MM.1S (cell line): Measurements from ENCODE around the gene MOGAT3.

Experiments
- DNase-seq: peaks from one replicate; pipeline ENCODE4 v3.0.0-alpha.2; 2015
- H2AFZ ChIP-seq: fragments of 300-600 bp; sonication (generic); 2 replicates; pipeline ENCODE4 v1.6.0; 2016; ENCODE audit warnings: antibody characterized with exemption, low read length
- H3F3A ChIP-seq: fragments of 300-600 bp; sonication (generic); 2 replicates; pipeline ENCODE4 v1.6.1; 2016; ENCODE audit warnings: mild to moderate bottlenecking, antibody characterized with exemption, low read length, moderate library complexity, mixed read lengths; ENCODE audit not compliant: insufficient read depth
- H3K27ac ChIP-seq: fragments of 300-600 bp; sonication (generic); 2 replicates; pipeline ENCODE4 v1.5.1; 2016; ENCODE audit warnings: mild to moderate bottlenecking, low read length
- H3K27me3 ChIP-seq: fragments of 300-600 bp; sonication (generic); replicated peaks from 2 replicates; pipeline ENCODE4 v1.6.0; 2016; ENCODE audit warnings: low read length; ENCODE audit not compliant: insufficient read depth
- H3K36me3 ChIP-seq: fragments of 300-600 bp; sonication (generic); replicated peaks from 2 replicates; pipeline ENCODE4 v1.6.1; 2016; ENCODE audit warnings: mild to moderate bottlenecking, low read length, mixed read lengths; ENCODE audit not compliant: insufficient read depth
- H3K4me1 ChIP-seq: fragments of 300-600 bp; sonication (generic); 2 replicates; pipeline ENCODE4 v1.6.1; 2016; ENCODE audit warnings: low read length, mixed read lengths
- H3K4me2 ChIP-seq: fragments of 300-600 bp; sonication (generic); 2 replicates; pipeline ENCODE4 v1.6.0; 2016; ENCODE audit warnings: low read depth, low read length
- H3K4me3 ChIP-seq: fragments of 300-600 bp; sonication (generic); 2 replicates; pipeline ENCODE4 v1.5.1; 2016; ENCODE audit warnings: low read length, mixed read lengths
- H3K79me2 ChIP-seq: fragments of 300-600 bp; sonication (generic); 2 replicates; pipeline ENCODE4 v1.6.1; 2016; ENCODE audit warnings: mixed run types, low read length, mixed read lengths
- H3K9ac ChIP-seq: fragments of 300-600 bp; sonication (generic); 2 replicates; pipeline ENCODE4 v1.6.1; 2016; ENCODE audit warnings: low read length, mixed read lengths
- H3K9me2 ChIP-seq: fragments of 300-600 bp; sonication (generic); replicated peaks from 2 replicates; pipeline ENCODE4 v1.6.1; 2016; ENCODE audit warnings: mild to moderate bottlenecking, low read length, mixed read lengths; ENCODE audit not compliant: insufficient read depth
- H3K9me3 ChIP-seq: fragments of 300-600 bp; sonication (generic); replicated peaks from 2 replicates; pipeline ENCODE4 v1.6.1; 2016; ENCODE audit warnings: mild to moderate bottlenecking, low read length, mixed read lengths; ENCODE audit not compliant: insufficient read depth
- H4K20me1 ChIP-seq: fragments of 300-600 bp; sonication (generic); 2 replicates; pipeline ENCODE4 v1.6.1; 2016; ENCODE audit warnings: mild to moderate bottlenecking, low read length, moderate library complexity, mixed read lengths; ENCODE audit not compliant: insufficient read depth
- CTCF ChIP-seq: fragments of 300-600 bp; sonication (generic); IDR thresholded peaks from 2 replicates; pipeline ENCODE4 v1.5.1; 2016; ENCODE audit warnings: antibody characterized with exemption, low read length, mixed read lengths
- EZH2 ChIP-seq: fragments of 300-600 bp; sonication (generic); optimal IDR thresholded peaks from 2 replicates; pipeline ENCODE3; 2017; ENCODE audit warnings: low read depth, mild to moderate bottlenecking, antibody characterized with exemption, low read length, mixed read lengths
- EZH2phosphoT487 ChIP-seq: fragments of 300-600 bp; sonication (generic); IDR thresholded peaks from 2 replicates; pipeline ENCODE4 v1.6.1; 2018; ENCODE audit warnings: antibody characterized with exemption, low read length

MOGAT3 gene

GRCh38 chr7:101232141-101232850, 31.5 kb upstream of the MOGAT3 start:
- Histone ChIP-seq H3K9me2 (no peaks in the 10 kb centered on the region), H3K36me3 (no peaks in the 10 kb centered on the region), H3K27ac (no peak overlapping the region), H3K27me3 (no peaks in the 10 kb centered on the region), H3K79me2 (no peaks in the 10 kb centered on the region), H3K4me2 (no peak overlapping the region), H2AFZ (no peak overlapping the region), H3K9me3 (no peaks in the 10 kb centered on the region), H3F3A (no peaks in the 10 kb centered on the region), H3K4me1 (no peaks in the 10 kb centered on the region), H3K4me3 (no peak overlapping the region), H4K20me1 (no peaks in the 10 kb centered on the region), H3K9ac (no peak overlapping the region)
- TF ChIP-seq EZH2phosphoT487 (no peak), EZH2 (no peak), CTCF (no peak)
- DNase-seq = no peak

GRCh38 chr7:101231644-101232043, 30.8 kb upstream of the MOGAT3 start:
- Histone ChIP-seq H2AFZ (no peak overlapping the region), H3K27ac (no peak overlapping the region), H3K36me3 (no peaks in the 10 kb centered on the region), H3K9me2 (no peaks in the 10 kb centered on the region), H3K9ac (no peak overlapping the region), H3K79me2 (no peaks in the 10 kb centered on the region), H3K9me3 (no peaks in the 10 kb centered on the region), H4K20me1 (no peaks in the 10 kb centered on the region), H3K27me3 (no peaks in the 10 kb centered on the region), H3K4me2 (no peak overlapping the region), H3F3A (no peaks in the 10 kb centered on the region), H3K4me1 (no peaks in the 10 kb centered on the region), H3K4me3 (no peak overlapping the region)
- DNase-seq = no peak
- TF ChIP-seq EZH2 = no peak
- TF ChIP-seq CTCF = no peak
- no peak for TF ChIP-seq EZH2phosphoT487

GRCh38 chr7:101226721-101227120, 25.9 kb upstream of the MOGAT3 start:
- H3K9me3 ChIP-seq = no peaks in the 10 kb centered on the region
- no peak overlapping the region for H3K4me3 ChIP-seq
- no peaks in the 10 kb centered on the region for H3K36me3 ChIP-seq
- H3F3A ChIP-seq = no peaks in the 10 kb centered on the region
- no peaks in the 10 kb centered on the region for H4K20me1 ChIP-seq
- H3K79me2 ChIP-seq = 0 out of 2 replicates have a peak, but pooled peaks cover 1% of the 10 kb centered on the region
- TF ChIP-seq EZH2 = no peak
- TF ChIP-seq CTCF = no peak
- no peak for TF ChIP-seq EZH2phosphoT487
- no peak overlapping the region for H3K4me2 ChIP-seq
- no peak overlapping the region for H3K27ac ChIP-seq
- no peaks in the 10 kb centered on the region for H3K4me1 ChIP-seq
- no peak overlapping the region for H3K9ac ChIP-seq
- no peak overlapping the region for H2AFZ ChIP-seq
- no peaks in the 10 kb centered on the region for H3K9me2 ChIP-seq
- no peaks in the 10 kb centered on the region for H3K27me3 ChIP-seq
- no peak for DNase-seq
